ENCODE results near the gene GLYATL3.

Gene GLYATL3

DNA sequence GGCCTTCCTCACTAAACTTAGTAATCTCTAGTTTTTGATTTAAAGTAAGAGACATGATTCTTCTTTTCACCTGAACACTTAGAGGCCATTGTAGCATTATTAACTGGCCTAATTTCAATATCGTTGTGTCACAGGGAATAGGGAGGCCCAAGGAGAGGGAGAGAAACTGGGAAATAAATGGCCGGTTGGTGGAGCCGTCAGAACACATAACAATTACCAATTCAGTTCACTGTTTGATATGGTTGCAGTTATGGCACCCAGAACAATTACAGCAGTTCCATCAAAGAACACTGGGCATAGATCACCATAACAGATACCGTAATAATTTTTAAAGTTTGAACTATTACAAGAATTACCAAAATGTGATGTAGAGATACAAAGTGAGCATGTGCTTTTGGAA is 9.1 kb upstream of the GLYATL3 start:
- ChIA-PET POLR2A (no interaction called here), CTCF (no interaction called here)
- no peak for DNase-seq (ENCODE audit: low read depth, low spot score)
- TF ChIP-seq, protein P1, sequence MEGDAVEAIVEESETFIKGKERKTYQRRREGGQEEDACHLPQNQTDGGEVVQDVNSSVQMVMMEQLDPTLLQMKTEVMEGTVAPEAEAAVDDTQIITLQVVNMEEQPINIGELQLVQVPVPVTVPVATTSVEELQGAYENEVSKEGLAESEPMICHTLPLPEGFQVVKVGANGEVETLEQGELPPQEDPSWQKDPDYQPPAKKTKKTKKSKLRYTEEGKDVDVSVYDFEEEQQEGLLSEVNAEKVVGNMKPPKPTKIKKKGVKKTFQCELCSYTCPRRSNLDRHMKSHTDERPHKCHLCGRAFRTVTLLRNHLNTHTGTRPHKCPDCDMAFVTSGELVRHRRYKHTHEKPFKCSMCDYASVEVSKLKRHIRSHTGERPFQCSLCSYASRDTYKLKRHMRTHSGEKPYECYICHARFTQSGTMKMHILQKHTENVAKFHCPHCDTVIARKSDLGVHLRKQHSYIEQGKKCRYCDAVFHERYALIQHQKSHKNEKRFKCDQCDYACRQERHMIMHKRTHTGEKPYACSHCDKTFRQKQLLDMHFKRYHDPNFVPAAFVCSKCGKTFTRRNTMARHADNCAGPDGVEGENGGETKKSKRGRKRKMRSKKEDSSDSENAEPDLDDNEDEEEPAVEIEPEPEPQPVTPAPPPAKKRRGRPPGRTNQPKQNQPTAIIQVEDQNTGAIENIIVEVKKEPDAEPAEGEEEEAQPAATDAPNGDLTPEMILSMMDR (IDR thresholded peaks at IDR 0.05; ENCODE audit: insufficient read depth, low read length, missing control alignments): no peak
- H3K4me3 ChIP-seq (ENCODE audit: low read depth, low read length): no peak overlapping the region

DNA sequence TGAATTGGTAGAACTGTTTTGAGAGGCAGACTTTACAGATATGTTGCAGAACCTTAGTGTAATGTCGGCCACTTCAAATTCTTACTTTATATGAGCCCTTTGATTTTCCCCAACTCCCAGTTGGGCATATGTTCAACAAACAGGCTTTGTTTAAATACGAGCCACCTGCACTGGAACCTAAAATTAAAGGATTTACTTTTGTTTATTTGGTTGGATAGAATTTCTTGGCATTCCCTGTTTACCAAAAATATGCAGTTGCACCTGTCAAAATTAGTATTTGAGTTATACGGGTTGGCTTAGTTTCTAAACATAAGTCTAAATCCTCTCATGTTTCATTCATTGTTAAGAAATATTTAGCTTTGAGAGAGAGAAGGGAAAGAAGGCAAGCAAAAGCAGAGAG is 2.4 kb upstream of the GLYATL3 start:
- TF ChIP-seq, protein P1 (IDR thresholded peaks at IDR 0.05; ENCODE audit: insufficient read depth, low read length, missing control alignments): no peak
- H3K4me3 ChIP-seq (ENCODE audit: low read depth, low read length): no peak overlapping the region
- DNase-seq (ENCODE audit: low read depth, low spot score): no peak
- ChIA-PET CTCF (no interaction called here), POLR2A (no interaction called here)

DNA sequence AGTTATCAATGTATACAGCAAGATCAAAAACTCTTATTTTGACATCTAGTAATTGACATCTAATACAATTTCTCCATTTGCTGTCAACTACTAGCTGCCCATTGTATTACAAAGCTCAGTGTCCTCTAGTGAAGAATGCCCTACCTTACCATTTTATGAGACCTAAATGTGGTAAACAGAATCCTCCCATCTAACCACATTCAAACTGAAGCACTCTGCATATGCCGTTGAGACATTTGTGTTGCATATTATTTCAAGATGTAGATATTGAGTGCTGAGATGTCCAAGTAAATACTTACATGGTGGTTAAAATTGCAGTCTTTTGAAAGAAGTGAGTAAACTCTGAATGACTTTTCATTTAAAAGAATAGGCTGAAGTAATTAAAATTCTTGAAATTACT is 597 bp upstream of the GLYATL3 start:
- CTCF ChIA-PET: no interaction called here
- POLR2A ChIA-PET: no interaction called here
- no peak overlapping the region for H3K4me3 ChIP-seq (ENCODE audit: low read depth, low read length)
- TF ChIP-seq, protein P1 (IDR thresholded peaks at IDR 0.05; ENCODE audit: insufficient read depth, low read length, missing control alignments): no peak
- no peak for DNase-seq (ENCODE audit: low read depth, low spot score)

DNA sequence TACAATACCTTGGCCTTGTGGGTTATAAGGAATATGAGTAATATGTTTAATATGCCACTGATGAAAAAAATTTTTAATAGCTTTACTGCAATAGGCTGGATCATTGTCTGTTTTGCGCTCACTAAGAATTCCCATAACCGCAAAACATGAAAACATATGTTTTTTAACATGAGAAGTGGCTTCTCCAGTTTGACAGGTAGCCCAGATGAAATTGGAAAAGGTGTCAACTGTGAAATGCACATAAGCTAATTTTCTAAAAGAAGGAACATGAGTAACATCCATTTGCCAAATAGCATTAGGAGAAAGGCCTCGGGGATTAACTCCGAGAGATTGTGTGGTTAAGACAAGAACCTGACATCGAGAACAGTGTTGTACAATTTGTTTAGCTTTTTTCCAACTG is 4.9 kb downstream of the GLYATL3 start:
- no peak for DNase-seq (ENCODE audit: low read depth, low spot score)
- TF ChIP-seq, protein P1 (IDR thresholded peaks at IDR 0.05; ENCODE audit: insufficient read depth, low read length, missing control alignments): no peak
- no peak overlapping the region for H3K4me3 ChIP-seq (ENCODE audit: low read depth, low read length)
- CTCF ChIA-PET: no interaction called here
- POLR2A ChIA-PET: no interaction called here

DNA sequence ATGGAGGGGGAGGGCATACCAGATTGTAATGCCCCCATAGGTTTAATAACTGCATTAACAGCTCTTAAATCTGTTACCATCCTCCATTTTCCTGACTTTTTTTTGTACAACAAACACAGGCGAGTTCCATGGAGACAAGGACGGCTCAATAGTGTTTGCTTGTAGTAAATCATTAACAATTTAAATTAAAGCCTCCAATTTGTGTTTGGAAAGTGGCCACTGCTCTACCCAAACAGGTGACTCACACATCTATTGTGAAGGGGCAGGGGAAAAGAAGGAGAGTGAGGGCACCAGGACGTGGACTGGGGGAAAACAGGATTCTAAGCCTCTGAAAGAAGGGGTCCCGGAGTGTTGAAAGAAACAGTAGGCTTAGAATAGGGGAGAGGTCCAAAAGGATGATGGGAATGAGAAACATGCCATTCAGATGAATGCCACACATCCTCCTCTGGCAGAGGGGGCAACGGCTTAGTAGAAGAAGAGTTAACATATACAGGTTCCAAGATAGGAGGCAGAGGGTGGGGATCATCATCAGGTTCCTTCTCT is 6.9 kb downstream of the GLYATL3 start:
- no peak overlapping the region for H3K4me3 ChIP-seq (ENCODE audit: low read depth, low read length)
- no peak for DNase-seq (ENCODE audit: low read depth, low spot score)
- CTCF ChIA-PET: no interaction called here
- TF ChIP-seq, protein P1 (IDR thresholded peaks at IDR 0.05; ENCODE audit: insufficient read depth, low read length, missing control alignments): no peak
- POLR2A ChIA-PET: no interaction called here

DNA sequence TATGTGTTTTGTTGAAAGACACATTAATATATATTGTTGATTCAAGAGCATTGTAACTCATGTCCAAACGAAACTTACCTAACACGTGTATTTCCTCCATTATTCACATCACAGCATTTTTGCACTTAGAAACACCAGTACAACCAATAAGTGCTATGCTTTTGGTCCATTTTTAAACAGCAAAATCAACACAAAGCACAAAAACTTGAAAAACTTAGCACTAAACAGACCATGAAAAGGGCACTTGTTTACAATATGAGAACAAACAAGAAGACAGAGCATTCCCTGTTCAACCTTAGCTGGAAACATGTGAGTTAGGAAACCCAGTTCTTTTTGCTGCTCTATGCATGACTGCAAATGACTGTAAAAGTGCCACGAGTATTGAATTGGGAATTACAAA is 9.6 kb downstream of the GLYATL3 start:
- ChIA-PET POLR2A (no interaction called here), CTCF (no interaction called here)
- DNase-seq (ENCODE audit: low read depth, low spot score): no peak
- no peak overlapping the region for H3K4me3 ChIP-seq (ENCODE audit: low read depth, low read length)
- TF ChIP-seq, protein P1 (IDR thresholded peaks at IDR 0.05; ENCODE audit: insufficient read depth, low read length, missing control alignments): no peak

All from AG04449 (cell line).